AG10803 (cell line): ENCODE measurements around the gene ZNF474.

Experiments used
- DNase-seq: peaks from one replicate; pipeline ENCODE4 v3.0.0; 2010; ENCODE audit warnings: low read depth
- H3K4me3 ChIP-seq: 2 replicates; pipeline ENCODE4 v1.5.1; 2011; ENCODE audit warnings: mild to moderate bottlenecking, low read length, control low read depth
- TF ChIP-seq, protein P1 (sequence below): conservative IDR thresholded peaks from 2 replicates; pipeline ENCODE4 v1.5.1; 2011; ENCODE audit warnings: mild to moderate bottlenecking, low read length, control low read depth, inconsistent platforms

ZNF474 gene

DNA sequence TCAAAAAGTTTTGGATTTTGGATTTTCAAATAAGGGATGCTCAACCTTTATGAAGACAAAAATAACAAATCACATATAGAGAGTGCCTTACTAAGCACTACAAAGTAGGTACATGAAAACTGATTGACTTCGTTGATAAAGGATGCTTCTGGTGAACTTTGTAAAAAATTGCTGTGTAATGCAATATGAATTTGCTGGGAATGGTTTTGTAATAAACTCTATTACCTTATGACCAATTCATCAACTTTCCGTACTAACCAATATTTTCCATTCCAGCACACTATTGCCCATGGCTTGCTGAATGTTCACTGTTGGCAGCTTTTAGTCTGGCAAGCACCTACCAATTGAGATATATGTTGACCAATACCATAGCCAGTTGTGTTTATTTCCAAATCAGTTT is 23.4 kb upstream of the ZNF474 start:
- no peak for DNase-seq
- no peak overlapping the region for H3K4me3 ChIP-seq
- TF ChIP-seq, protein P1, sequence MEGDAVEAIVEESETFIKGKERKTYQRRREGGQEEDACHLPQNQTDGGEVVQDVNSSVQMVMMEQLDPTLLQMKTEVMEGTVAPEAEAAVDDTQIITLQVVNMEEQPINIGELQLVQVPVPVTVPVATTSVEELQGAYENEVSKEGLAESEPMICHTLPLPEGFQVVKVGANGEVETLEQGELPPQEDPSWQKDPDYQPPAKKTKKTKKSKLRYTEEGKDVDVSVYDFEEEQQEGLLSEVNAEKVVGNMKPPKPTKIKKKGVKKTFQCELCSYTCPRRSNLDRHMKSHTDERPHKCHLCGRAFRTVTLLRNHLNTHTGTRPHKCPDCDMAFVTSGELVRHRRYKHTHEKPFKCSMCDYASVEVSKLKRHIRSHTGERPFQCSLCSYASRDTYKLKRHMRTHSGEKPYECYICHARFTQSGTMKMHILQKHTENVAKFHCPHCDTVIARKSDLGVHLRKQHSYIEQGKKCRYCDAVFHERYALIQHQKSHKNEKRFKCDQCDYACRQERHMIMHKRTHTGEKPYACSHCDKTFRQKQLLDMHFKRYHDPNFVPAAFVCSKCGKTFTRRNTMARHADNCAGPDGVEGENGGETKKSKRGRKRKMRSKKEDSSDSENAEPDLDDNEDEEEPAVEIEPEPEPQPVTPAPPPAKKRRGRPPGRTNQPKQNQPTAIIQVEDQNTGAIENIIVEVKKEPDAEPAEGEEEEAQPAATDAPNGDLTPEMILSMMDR: no peak

- TF ChIP-seq, protein P1: no peak
- DNase-seq: no peak
- no peak overlapping the region for H3K4me3 ChIP-seq
These were observed 22.3 kb upstream of the ZNF474 start for GRCh38 chr5:122107016-122107415.

- DNase-seq: no peak
- TF ChIP-seq, protein P1: no peak
- no peak overlapping the region for H3K4me3 ChIP-seq
These were observed 18.4 kb upstream of the ZNF474 start for GRCh38 chr5:122110987-122111386.

GRCh38 chr5:122111460-122111859 is 17.9 kb upstream of the ZNF474 start:
- no peak overlapping the region for H3K4me3 ChIP-seq
- peak; percentile 45 for DNase-seq
- TF ChIP-seq, protein P1: no peak

DNA sequence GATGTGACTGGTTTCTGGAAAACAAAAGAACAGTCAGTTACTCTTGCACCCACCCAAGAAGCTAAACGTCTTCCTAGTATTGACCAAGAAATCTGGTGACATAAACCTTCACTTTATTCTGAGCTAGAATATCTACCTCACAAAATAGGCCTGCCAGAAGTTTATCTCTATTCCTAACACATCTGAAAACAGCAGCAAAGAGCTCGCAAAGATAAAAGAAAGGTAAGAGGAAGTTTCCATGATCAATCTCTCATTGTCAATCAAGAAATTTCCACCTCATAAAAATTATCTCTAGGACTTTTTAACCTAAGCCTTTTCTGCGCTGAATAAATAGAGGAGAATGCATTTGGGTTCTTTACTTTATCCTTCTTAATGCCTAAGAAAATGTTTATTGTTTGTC is 17.3 kb upstream of the ZNF474 start:
- no peak for DNase-seq
- H3K4me3 ChIP-seq: no peak overlapping the region
- TF ChIP-seq, protein P1: no peak

DNA sequence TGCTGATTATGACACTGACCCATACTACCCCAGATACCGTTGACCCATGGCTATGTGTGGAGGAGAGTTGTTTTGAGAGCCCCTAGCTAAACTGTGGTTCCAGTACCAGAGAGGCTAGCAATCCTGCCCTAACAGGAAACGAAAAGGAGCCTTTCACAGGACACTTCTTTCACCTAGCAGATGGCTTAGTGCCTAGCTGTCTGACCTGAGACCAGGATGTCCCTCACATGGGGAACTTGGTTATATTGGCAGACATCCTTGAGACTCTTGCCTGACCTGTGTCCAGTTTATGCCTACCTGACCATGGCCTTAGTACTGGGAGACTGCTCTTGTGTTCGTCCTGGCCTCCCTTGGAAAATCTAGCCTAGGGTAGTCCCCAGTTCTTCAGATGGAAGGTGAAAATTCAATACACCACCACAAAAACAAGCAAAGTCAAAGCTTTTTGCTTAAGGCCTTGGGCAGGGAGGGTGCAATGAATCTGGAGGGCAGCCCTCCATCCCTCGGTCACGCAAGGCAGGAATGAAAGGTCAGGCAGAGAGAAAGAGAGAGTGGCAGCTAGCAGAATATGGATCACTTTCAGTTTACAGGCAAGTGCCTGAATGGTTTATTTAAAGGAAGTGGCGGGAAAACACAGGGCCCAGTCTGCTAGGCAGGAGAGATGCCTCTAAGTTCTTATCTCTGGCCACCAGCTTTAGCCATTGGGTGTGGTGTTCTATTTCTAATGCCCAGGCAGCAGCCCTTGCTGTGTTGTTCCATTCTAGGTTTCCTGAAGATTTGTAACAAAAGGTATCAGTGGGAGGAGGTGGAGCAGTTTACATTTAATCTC is 16.4 kb upstream of the ZNF474 start:
- no peak for DNase-seq
- H3K4me3 ChIP-seq: no peak overlapping the region
- TF ChIP-seq, protein P1: no peak

DNA sequence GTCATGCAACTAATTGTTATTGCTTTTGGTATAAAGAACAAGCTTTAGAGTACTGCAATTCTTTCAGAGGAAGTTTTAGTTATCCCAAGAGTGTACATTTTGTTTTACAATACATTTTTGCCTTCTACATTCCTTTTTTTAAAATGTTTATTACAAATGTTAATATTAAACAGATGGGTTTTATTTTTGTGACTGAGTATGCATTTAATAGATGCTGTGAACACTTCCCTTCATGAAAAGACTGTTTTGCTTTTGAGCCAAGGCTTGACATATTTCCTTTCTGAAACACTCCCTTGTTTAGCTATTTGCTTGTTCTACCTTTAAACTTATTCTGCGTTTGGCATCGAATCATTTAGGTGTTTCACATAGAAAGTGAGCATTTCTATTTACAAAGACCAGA is 14.8 kb upstream of the ZNF474 start:
- TF ChIP-seq, protein P1: no peak
- no peak overlapping the region for H3K4me3 ChIP-seq
- DNase-seq: no peak
